ENCODE measurements around the gene MUC5B. TPM values are rescaled to one million over a fixed set of nuclear protein-coding genes. Genes with fewer than 3 reads are reported as not detected.

Gene MUC5B
- total RNA-seq, 2 donors from 2014 or later: not detected

DNA sequence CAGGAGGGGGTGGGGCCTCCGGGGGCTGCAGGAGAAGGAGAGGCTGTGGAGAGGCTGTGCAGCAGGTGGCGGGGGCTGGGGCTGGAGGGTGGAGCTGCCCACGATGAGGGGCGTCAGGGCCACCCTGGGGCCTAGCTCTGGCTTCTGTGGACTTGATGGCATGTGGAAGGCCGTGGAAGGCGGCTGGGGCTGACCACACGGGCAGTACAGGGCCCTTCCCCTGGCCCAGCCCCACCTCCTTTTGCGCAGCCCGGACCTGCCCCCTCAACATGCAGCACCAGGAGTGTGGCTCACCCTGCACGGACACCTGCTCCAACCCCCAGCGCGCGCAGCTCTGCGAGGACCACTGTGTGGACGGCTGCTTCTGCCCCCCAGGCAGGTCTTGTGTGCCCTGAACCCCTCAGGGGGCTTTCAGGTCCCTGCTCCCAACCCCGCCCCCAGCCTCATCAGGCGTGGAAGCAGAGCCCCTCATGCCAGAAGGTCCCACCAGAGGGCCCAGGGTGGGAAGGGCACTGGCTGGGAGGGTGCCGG, 6.1 kb downstream of the MUC5B start:
- H3K9me3 ChIP-seq: no peaks in the 10 kb centered on the region
- no peaks in the 10 kb centered on the region for H3K27me3 ChIP-seq
- no peak overlapping the region for H3K27ac ChIP-seq
- H3K36me3 ChIP-seq: no peaks in the 10 kb centered on the region
- TF ChIP-seq, protein P1, sequence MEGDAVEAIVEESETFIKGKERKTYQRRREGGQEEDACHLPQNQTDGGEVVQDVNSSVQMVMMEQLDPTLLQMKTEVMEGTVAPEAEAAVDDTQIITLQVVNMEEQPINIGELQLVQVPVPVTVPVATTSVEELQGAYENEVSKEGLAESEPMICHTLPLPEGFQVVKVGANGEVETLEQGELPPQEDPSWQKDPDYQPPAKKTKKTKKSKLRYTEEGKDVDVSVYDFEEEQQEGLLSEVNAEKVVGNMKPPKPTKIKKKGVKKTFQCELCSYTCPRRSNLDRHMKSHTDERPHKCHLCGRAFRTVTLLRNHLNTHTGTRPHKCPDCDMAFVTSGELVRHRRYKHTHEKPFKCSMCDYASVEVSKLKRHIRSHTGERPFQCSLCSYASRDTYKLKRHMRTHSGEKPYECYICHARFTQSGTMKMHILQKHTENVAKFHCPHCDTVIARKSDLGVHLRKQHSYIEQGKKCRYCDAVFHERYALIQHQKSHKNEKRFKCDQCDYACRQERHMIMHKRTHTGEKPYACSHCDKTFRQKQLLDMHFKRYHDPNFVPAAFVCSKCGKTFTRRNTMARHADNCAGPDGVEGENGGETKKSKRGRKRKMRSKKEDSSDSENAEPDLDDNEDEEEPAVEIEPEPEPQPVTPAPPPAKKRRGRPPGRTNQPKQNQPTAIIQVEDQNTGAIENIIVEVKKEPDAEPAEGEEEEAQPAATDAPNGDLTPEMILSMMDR (IDR thresholded peaks at IDR 0.05): no peak
- no peak for DNase-seq (ENCODE audit: low spot score)
- H3K4me3 ChIP-seq: no peak overlapping the region
- no peaks in the 10 kb centered on the region for H3K4me1 ChIP-seq

DNA sequence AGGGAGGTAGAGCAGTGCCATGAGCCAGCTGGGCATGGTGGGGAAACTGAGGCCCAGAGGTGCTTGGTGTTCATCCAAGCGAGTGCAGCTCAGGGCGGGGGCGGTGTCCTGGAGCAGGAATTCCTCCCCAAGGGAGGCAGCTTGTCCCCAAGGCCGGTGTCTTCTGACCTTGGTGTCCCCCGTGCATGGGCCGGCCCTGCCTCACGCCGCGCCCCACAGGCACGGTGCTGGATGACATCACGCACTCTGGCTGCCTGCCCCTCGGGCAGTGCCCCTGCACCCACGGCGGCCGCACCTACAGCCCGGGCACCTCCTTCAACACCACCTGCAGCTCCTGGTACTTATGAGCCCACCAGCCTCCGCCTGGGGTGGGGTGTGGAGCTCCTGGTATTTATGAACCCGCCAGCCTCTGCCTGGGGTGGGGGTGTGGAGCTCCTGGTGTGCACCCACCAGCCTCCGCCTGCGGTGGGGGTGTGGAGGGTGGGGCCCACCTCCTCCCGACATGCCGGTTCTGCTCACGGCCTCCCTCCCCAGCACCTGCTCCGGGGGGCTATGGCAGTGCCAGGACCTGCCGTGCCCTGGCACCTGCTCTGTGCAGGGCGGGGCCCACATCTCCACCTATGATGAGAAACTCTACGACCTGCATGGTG, 6.7 kb downstream of the MUC5B start:
- no peaks in the 10 kb centered on the region for H3K27me3 ChIP-seq
- H3K4me3 ChIP-seq: no peak overlapping the region
- no peaks in the 10 kb centered on the region for H3K9me3 ChIP-seq
- H3K27ac ChIP-seq: no peak overlapping the region
- H3K36me3 ChIP-seq: no peaks in the 10 kb centered on the region
- DNase-seq (ENCODE audit: low spot score): no peak
- TF ChIP-seq, protein P1 (IDR thresholded peaks at IDR 0.05): no peak
- H3K4me1 ChIP-seq: no peaks in the 10 kb centered on the region

DNA sequence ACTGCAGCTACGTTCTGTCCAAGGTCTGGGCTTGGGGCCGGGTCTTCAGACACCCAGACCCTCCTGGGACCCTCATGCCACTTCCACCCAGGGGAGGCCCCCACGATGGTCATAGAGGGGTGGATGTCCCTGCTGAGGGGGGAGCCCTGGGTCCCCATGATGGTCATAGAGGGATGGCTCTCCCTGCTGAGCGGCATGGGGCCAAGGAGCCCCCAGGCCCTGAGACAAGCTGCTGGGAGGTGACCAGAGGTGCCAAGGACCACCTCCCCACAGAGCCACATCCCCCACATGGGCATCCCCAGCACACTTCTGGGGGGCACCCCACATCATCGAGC, 7.2 kb downstream of the MUC5B start:
- Histone ChIP-seq H3K36me3 (no peaks in the 10 kb centered on the region), H3K4me3 (no peak overlapping the region), H3K9me3 (no peaks in the 10 kb centered on the region), H3K27me3 (no peaks in the 10 kb centered on the region), H3K27ac (no peak overlapping the region), H3K4me1 (no peaks in the 10 kb centered on the region)
- TF ChIP-seq, protein P1 (IDR thresholded peaks at IDR 0.05): no peak
- DNase-seq (ENCODE audit: low spot score): no peak

DNA sequence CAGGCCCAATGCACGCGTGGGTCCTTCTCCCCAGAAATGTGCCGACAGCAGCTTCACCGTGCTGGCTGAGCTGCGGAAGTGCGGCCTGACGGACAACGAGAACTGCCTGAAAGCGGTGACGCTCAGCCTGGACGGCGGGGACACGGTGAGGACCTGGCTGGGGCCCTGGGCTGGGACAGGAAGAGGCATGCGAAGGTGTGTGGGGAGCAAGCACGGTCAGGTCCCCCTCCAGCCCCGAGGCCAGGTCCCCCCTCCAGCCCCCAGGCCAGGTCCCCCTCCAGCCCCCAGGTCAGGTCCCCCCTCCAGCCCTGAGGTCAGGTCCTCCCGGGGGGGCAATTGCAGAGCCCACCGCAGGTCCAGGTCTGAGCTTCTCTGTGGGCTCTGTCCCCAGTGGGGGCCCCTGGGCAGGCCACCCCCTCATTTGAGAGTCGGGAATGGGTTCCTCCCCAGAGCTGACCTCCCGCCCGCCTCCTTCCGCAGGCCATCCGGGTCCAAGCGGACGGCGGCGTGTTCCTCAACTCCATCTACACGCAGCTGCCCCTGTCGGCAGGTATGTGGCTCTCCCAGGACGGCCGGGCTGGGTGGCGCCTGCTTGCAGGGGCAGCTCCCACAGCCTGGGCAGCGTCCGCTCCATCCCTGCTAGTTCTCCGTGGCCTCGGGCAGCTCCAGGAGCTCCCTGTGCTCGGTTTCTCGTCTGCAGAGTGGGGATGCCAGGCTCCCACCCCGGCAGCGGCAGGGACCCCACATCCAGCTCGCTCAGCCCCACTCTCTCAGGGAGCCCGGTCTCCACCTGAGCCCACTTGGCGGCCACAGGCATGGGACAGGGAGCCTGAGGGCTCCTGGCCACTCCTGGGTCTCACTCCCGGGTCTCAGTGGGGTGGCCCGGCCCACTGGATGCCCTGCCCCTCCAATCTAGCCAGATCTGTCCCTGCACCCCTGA, 7.9 kb downstream of the MUC5B start:
- Histone ChIP-seq H3K27ac (no peak overlapping the region), H3K27me3 (no peaks in the 10 kb centered on the region), H3K36me3 (no peaks in the 10 kb centered on the region), H3K9me3 (no peaks in the 10 kb centered on the region), H3K4me1 (no peaks in the 10 kb centered on the region), H3K4me3 (no peak overlapping the region)
- no peak for DNase-seq (ENCODE audit: low spot score)
- TF ChIP-seq, protein P1 (IDR thresholded peaks at IDR 0.05): no peak

DNA sequence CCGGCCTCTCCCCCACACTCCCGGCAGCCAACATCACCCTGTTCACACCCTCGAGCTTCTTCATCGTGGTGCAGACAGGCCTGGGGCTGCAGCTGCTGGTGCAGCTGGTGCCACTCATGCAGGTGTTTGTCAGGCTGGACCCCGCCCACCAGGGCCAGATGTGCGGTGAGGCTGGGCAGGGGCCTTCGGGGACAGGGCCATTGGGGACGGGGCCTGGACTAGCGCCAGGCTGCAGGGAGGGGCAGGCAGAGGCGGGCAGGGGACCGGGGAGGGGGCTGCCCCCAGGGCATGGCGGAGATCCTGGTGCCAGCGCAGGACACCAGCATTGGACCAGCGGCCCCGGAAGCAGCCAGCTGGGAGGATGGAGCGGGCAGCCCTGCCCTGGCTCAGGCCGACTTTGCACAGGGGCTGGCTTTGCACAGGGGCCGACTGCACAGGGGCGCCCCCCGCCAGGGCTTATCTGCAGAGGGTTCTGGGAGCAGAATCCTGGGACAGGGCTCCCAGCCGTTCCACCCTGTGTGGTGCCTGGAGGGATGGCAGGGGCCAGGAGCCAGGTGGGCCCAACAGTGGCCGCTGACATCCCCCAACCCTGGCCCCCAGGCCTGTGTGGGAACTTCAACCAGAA, 8.6 kb downstream of the MUC5B start:
- no peaks in the 10 kb centered on the region for H3K27me3 ChIP-seq

More for the DNA sequence above, 8.6 kb downstream of the MUC5B start:
- no peak for DNase-seq (ENCODE audit: low spot score)
- H3K27ac ChIP-seq: no peak overlapping the region
- H3K9me3 ChIP-seq: no peaks in the 10 kb centered on the region
- H3K4me3 ChIP-seq: no peak overlapping the region
- TF ChIP-seq, protein P1 (IDR thresholded peaks at IDR 0.05): no peak
- no peaks in the 10 kb centered on the region for H3K4me1 ChIP-seq
- no peaks in the 10 kb centered on the region for H3K36me3 ChIP-seq

Measured in right atrium auricular region (tissue), 2 donors.